ENCODE measurements around the gene TTC9C.

TTC9C gene

GRCh38 chr11:62770778-62771143 is 42.5 kb downstream of the TTC9C start:
- H4K20me1 ChIP-seq (ENCODE audit: insufficient read depth, low read length, poor library complexity, severe bottlenecking), result no peaks in the 10 kb centered on the region
- H3K9me3 ChIP-seq (ENCODE audit: insufficient read depth, low read depth, low read length), result no peaks in the 10 kb centered on the region
- peak overlapping the region; percentile 84 for H3K9ac ChIP-seq (ENCODE audit: low read depth, low read length, poor library complexity, severe bottlenecking)
- no peaks in the 10 kb centered on the region for H3K9me2 ChIP-seq (replicated peaks; ENCODE audit: low read depth, low read length)
- peaks cover under 1% of the 10 kb centered on the region; the same call in 1 of the 2 replicates for H3K36me3 ChIP-seq (ENCODE audit: insufficient read depth, low read length)
- H3K4me2 ChIP-seq (ENCODE audit: low read depth, low read length, poor library complexity, severe bottlenecking), result peak overlapping the region; percentile 92
- H2AFZ ChIP-seq (ENCODE audit: low read length), result peak overlapping the region; percentile 95
- peaks cover 7% of the 10 kb centered on the region for H3K4me1 ChIP-seq (ENCODE audit: insufficient read depth, low read length, poor library complexity, severe bottlenecking)
- H3F3A ChIP-seq (ENCODE audit: low read depth), result 0 out of 2 replicates have a peak, but pooled peaks cover 6% of the 10 kb centered on the region
- H3K4me3 ChIP-seq (ENCODE audit: low read length, poor library complexity, severe bottlenecking), result peak overlapping the region; percentile 75
- peaks cover 8% of the 10 kb centered on the region; the same call in 1 of the 2 replicates for H3K79me2 ChIP-seq (ENCODE audit: insufficient read depth, low read length)
- TF ChIP-seq CTCF (conservative IDR thresholded peaks at IDR 0.05; ENCODE audit: low read length) (no peak), EZH2phosphoT487 (IDR thresholded peaks at IDR 0.05; ENCODE audit: borderline replicate concordance) (no peak)
- no peaks in the 10 kb centered on the region for H3K27me3 ChIP-seq (ENCODE audit: insufficient read depth, low read length, poor library complexity, severe bottlenecking)

GRCh38 chr11:62771144-62772021 is 43.1 kb downstream of the TTC9C start, which contains the start of gene TAF6L:
Gene TAF6L, plus strand, starts transcription at chr11:62771396. Its CDS starts 4,388 bp downstream, at chr11:62775784.
- Histone ChIP-seq H2AFZ (ENCODE audit: low read length) (peak within 1 kb of the TSS; percentile 95), H4K20me1 (ENCODE audit: insufficient read depth, low read length, poor library complexity, severe bottlenecking) (no peaks in the 10 kb centered on the region), H3K27me3 (ENCODE audit: insufficient read depth, low read length, poor library complexity, severe bottlenecking) (no peaks in the 10 kb centered on the region), H3K9ac (ENCODE audit: low read depth, low read length, poor library complexity, severe bottlenecking) (peak within 1 kb of the TSS; percentile 84), H3K9me2 (replicated peaks; ENCODE audit: low read depth, low read length) (no peaks in the 10 kb centered on the region), H3K36me3 (ENCODE audit: insufficient read depth, low read length) (peaks cover 6% of the 10 kb centered on the region; the same call in 1 of the 2 replicates), H3K9me3 (ENCODE audit: insufficient read depth, low read depth, low read length) (no peaks in the 10 kb centered on the region), H3K4me2 (ENCODE audit: low read depth, low read length, poor library complexity, severe bottlenecking) (peak within 1 kb of the TSS; percentile 92), H3K4me3 (ENCODE audit: low read length, poor library complexity, severe bottlenecking) (peak within 1 kb of the TSS; percentile 75), H3K4me1 (ENCODE audit: insufficient read depth, low read length, poor library complexity, severe bottlenecking) (peaks cover 7% of the 10 kb centered on the region), H3K79me2 (ENCODE audit: insufficient read depth, low read length) (peaks cover 8% of the 10 kb centered on the region; the same call in 1 of the 2 replicates), H3F3A (ENCODE audit: low read depth) (0 out of 2 replicates have a peak, but pooled peaks cover 6% of the 10 kb centered on the region)
- no peak for TF ChIP-seq EZH2phosphoT487 (IDR thresholded peaks at IDR 0.05; ENCODE audit: borderline replicate concordance)

GRCh38 chr11:62774407-62774806 is 46.1 kb downstream of the TTC9C start:
- Histone ChIP-seq H3F3A (ENCODE audit: low read depth) (0 out of 2 replicates have a peak, but pooled peaks cover 6% of the 10 kb centered on the region), H4K20me1 (ENCODE audit: insufficient read depth, low read length, poor library complexity, severe bottlenecking) (no peaks in the 10 kb centered on the region), H3K79me2 (ENCODE audit: insufficient read depth, low read length) (peaks cover 8% of the 10 kb centered on the region; the same call in 1 of the 2 replicates), H3K9me3 (ENCODE audit: insufficient read depth, low read depth, low read length) (no peaks in the 10 kb centered on the region), H3K9me2 (replicated peaks; ENCODE audit: low read depth, low read length) (no peaks in the 10 kb centered on the region), H3K27me3 (ENCODE audit: insufficient read depth, low read length, poor library complexity, severe bottlenecking) (no peaks in the 10 kb centered on the region), H3K4me3 (ENCODE audit: low read length, poor library complexity, severe bottlenecking) (no peak overlapping the region), H2AFZ (ENCODE audit: low read length) (no peak overlapping the region), H3K9ac (ENCODE audit: low read depth, low read length, poor library complexity, severe bottlenecking) (no peak overlapping the region), H3K4me2 (ENCODE audit: low read depth, low read length, poor library complexity, severe bottlenecking) (no peak overlapping the region), H3K36me3 (ENCODE audit: insufficient read depth, low read length) (peaks cover 14% of the 10 kb centered on the region; the same call in 1 of the 2 replicates), H3K4me1 (ENCODE audit: insufficient read depth, low read length, poor library complexity, severe bottlenecking) (peaks cover 7% of the 10 kb centered on the region)
- TF ChIP-seq EZH2phosphoT487 (IDR thresholded peaks at IDR 0.05; ENCODE audit: borderline replicate concordance) (no peak), CTCF (conservative IDR thresholded peaks at IDR 0.05; ENCODE audit: low read length) (no peak)

Data from Loucy (cell line).